ENCODE results near the gene GLTP. TPM values are rescaled to one million over a fixed set of nuclear protein-coding genes. Genes with fewer than 3 reads are reported as not detected.
"Not testable (repeated sequence)": the region's sequence is repeated elsewhere in the genome, so short reads cannot be mapped to it uniquely, and the experiment has no call there.

Gene GLTP
- total RNA-seq, 4 donors from 2014 or later, result 8.7 to 53.9 (median 24.6) TPM

- intact Hi-C loops (cut with DNase I; ENCODE audit: low total_unique reads), result no loop called here
- Histone ChIP-seq H3K4me3 (no peak overlapping the region), H3K36me3 (no peaks in the 10 kb centered on the region), H3K27me3 (no peaks in the 10 kb centered on the region), H3K4me1 (no peaks in the 10 kb centered on the region), H3K27ac (no peak overlapping the region), H3K9me3 (no peaks in the 10 kb centered on the region)
- no peak for DNase-seq
- TF ChIP-seq, protein P1, sequence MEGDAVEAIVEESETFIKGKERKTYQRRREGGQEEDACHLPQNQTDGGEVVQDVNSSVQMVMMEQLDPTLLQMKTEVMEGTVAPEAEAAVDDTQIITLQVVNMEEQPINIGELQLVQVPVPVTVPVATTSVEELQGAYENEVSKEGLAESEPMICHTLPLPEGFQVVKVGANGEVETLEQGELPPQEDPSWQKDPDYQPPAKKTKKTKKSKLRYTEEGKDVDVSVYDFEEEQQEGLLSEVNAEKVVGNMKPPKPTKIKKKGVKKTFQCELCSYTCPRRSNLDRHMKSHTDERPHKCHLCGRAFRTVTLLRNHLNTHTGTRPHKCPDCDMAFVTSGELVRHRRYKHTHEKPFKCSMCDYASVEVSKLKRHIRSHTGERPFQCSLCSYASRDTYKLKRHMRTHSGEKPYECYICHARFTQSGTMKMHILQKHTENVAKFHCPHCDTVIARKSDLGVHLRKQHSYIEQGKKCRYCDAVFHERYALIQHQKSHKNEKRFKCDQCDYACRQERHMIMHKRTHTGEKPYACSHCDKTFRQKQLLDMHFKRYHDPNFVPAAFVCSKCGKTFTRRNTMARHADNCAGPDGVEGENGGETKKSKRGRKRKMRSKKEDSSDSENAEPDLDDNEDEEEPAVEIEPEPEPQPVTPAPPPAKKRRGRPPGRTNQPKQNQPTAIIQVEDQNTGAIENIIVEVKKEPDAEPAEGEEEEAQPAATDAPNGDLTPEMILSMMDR (IDR thresholded peaks at IDR 0.05), result no peak
- no peak for TF ChIP-seq POLR2A (IDR thresholded peaks at IDR 0.05)
Observed at GRCh38 chr12:109892165-109892715, 11.9 kb upstream of the GLTP start.

DNA sequence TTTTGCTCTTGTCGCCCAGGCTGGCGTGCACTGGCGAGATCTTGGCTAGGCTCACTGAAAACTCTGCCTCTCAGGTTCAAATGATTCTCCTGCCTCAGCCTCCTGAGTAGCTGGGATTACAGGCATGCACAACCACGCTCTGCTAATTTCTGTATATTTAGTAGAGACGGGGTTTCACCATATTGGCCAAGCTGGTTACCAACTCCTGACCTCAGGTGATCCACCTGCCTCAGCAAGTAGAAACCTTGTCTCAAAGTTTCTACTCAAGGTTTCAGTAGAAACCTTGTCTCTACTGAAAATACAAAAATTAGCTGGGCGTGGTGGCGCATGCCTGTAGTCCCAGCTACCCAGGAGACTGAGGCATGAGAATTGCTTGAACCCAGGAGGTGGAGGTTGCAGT lies 11.4 kb upstream of the GLTP start:
- H3K4me3 ChIP-seq; H3K27me3 ChIP-seq; DNase-seq; intact Hi-C loops (cut with DNase I; ENCODE audit: low total_unique reads); H3K9me3 ChIP-seq; H3K27ac ChIP-seq; H3K4me1 ChIP-seq; H3K36me3 ChIP-seq: not testable (repeated sequence)

- no peak overlapping the region for H3K27ac ChIP-seq
- TF ChIP-seq, protein P1 (IDR thresholded peaks at IDR 0.05), result no peak
- TF ChIP-seq POLR2A (IDR thresholded peaks at IDR 0.05), result no peak
Observed at GRCh38 chr12:109890620-109891170, 10.4 kb upstream of the GLTP start.

DNA sequence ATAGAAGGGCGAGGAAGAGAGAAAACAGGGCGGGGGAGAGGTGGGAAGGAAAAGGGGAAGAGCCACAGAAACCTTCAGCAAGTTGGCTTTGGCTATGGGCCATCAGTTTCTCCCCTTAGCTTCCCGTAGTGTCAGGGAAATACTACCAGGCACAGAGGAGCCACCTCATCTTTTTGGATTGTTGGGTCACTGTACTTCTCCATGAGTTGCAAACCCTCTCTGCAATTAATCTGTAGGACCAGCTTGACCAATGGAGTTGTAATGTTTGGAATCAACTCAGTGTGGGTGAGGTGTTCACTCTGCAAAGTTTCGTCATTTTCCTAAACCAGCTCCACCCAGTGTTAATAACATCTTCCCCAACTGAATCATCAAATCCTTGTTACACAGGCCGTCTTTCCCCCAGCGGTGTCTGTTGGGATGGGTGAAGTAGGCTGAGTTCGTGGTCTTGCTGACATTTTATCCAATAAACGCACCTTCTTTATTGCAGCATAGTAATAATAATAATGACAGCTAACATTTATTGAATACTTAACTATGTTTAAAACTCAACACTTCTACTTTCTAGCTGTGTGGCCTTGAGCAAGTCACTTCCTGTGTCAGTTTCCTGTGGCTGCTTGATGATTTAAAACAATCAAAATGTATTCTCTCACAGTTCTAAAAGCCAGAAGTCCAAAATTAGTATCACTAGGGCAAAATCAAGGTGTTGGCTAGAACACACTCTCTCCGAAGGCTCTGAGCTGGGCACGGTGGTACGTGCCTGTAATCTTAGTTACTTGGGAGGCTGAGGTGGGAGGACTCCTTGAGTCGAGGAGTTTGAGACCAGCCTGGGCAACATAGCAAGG lies 8.1 kb upstream of the GLTP start:
- Histone ChIP-seq H3K27ac (no peak overlapping the region), H3K4me3 (no peak overlapping the region), H3K9me3 (no peaks in the 10 kb centered on the region), H3K36me3 (no peaks in the 10 kb centered on the region), H3K27me3 (no peaks in the 10 kb centered on the region), H3K4me1 (no peaks in the 10 kb centered on the region)
- TF ChIP-seq, protein P1 (IDR thresholded peaks at IDR 0.05), result no peak
- no peak for TF ChIP-seq POLR2A (IDR thresholded peaks at IDR 0.05)
- intact Hi-C loops (cut with DNase I; ENCODE audit: low total_unique reads), result loop anchor here (10.0 kb wide), 1 partner anchor 84 kb away; no protein-coding TSS in a partner anchor
- no peak for DNase-seq

More at GRCh38 chr12:109890620-109891170, 10.4 kb upstream of the GLTP start:
- H3K4me3 ChIP-seq, result no peak overlapping the region
- H3K36me3 ChIP-seq, result no peaks in the 10 kb centered on the region
- intact Hi-C loops (cut with DNase I; ENCODE audit: low total_unique reads), result no loop called here
- no peak for DNase-seq
- H3K9me3 ChIP-seq, result no peaks in the 10 kb centered on the region
- H3K27me3 ChIP-seq, result no peaks in the 10 kb centered on the region
- no peaks in the 10 kb centered on the region for H3K4me1 ChIP-seq

DNA sequence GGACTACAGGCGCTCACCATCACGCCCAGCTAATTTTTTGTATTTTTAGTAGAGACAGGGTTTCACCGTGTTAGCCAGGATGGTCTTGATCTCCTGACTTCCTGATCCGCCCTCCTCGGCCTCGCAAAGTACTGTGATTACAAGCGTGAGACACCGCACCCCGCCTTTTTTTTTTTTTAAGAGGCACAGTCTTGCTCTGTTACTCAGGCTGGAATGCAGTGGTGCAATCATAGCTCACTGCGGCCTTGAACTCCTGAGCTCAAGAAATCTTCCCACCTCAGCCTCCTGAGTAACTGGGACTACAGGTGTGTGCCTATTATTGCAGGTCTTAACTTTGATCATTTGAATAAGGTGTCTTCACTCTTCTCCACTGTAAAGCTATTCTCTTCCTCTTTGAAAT lies 5.3 kb upstream of the GLTP start:
- H3K27ac ChIP-seq, result no peak overlapping the region
- intact Hi-C loops (cut with DNase I; ENCODE audit: low total_unique reads), result loop anchor here (10.0 kb wide), 1 partner anchor 81 kb away; no protein-coding TSS in a partner anchor
- no peak overlapping the region for H3K4me3 ChIP-seq
- no peaks in the 10 kb centered on the region for H3K27me3 ChIP-seq
- TF ChIP-seq, protein P1 (IDR thresholded peaks at IDR 0.05), result no peak
- TF ChIP-seq POLR2A (IDR thresholded peaks at IDR 0.05), result no peak
- H3K4me1 ChIP-seq, result no peaks in the 10 kb centered on the region
- no peaks in the 10 kb centered on the region for H3K36me3 ChIP-seq
- DNase-seq, result no peak
- H3K9me3 ChIP-seq, result no peaks in the 10 kb centered on the region
